Endothelial cell (in vitro differentiated cells): ENCODE measurements around the gene CMTR1. TPM values are rescaled to one million over a fixed set of nuclear protein-coding genes. Genes with fewer than 3 reads are reported as not detected.
"Not testable (repeated sequence)": the region's sequence is repeated elsewhere in the genome, so short reads cannot be mapped to it uniquely, and the experiment has no call there.

ENCODE experiments used
- DNase-seq: peaks from one replicate; pipeline ENCODE4 v3.0.0; 2021; ENCODE audit warnings: low spot score
- H3K27ac Mint-ChIP-seq: one replicate; pipeline ENCODE4 v1.8.0; 2021; ENCODE audit warnings: mixed read lengths, inconsistent platforms; ENCODE audit not compliant: unreplicated experiment
- H3K27me3 Mint-ChIP-seq: one replicate; pipeline ENCODE4 v1.8.0; 2021; ENCODE audit warnings: mild to moderate bottlenecking, moderate library complexity, mixed read lengths, inconsistent platforms; ENCODE audit not compliant: unreplicated experiment
- H3K36me3 Mint-ChIP-seq: one replicate; pipeline ENCODE4 v1.8.0; 2021; ENCODE audit warnings: mild to moderate bottlenecking, low read depth, mixed read lengths, inconsistent platforms; ENCODE audit not compliant: unreplicated experiment
- H3K4me1 Mint-ChIP-seq: one replicate; pipeline ENCODE4 v1.8.0; 2021; ENCODE audit warnings: mild to moderate bottlenecking, mixed read lengths, inconsistent platforms; ENCODE audit not compliant: unreplicated experiment
- H3K4me3 Mint-ChIP-seq: one replicate; pipeline ENCODE4 v1.8.0; 2021; ENCODE audit warnings: mild to moderate bottlenecking, mixed read lengths, inconsistent platforms; ENCODE audit not compliant: unreplicated experiment
- H3K9me3 Mint-ChIP-seq: one replicate; pipeline ENCODE4 v1.8.0; 2021; ENCODE audit warnings: mixed read lengths, inconsistent platforms; ENCODE audit not compliant: unreplicated experiment
- total RNA-seq: library from RNA; stranded (reverse); fragmentation: NEBNext Ultra II Directional; extraction: Animal tissue kit (Norgen Biotek cat#: 25700); gene quantifications from one replicate; pipeline ENCODE4 v1.2.1, GENCODE V29; 2021; ENCODE audit not compliant: unreplicated experiment
- TF ChIP-seq, protein P1 (sequence below): fragments of 200-600 bp; sonication (generic); IDR thresholded peaks from one replicate; pipeline ENCODE4 v1.5.0; 2021; ENCODE audit warnings: antibody characterized with exemption; ENCODE audit not compliant: unreplicated experiment

CMTR1 gene
- total RNA-seq, 1 donor from 2014 or later = 50.0 TPM

GRCh38 chr6:37496951-37497885 is 64.2 kb downstream of the CMTR1 start:
- TF ChIP-seq, protein P1, sequence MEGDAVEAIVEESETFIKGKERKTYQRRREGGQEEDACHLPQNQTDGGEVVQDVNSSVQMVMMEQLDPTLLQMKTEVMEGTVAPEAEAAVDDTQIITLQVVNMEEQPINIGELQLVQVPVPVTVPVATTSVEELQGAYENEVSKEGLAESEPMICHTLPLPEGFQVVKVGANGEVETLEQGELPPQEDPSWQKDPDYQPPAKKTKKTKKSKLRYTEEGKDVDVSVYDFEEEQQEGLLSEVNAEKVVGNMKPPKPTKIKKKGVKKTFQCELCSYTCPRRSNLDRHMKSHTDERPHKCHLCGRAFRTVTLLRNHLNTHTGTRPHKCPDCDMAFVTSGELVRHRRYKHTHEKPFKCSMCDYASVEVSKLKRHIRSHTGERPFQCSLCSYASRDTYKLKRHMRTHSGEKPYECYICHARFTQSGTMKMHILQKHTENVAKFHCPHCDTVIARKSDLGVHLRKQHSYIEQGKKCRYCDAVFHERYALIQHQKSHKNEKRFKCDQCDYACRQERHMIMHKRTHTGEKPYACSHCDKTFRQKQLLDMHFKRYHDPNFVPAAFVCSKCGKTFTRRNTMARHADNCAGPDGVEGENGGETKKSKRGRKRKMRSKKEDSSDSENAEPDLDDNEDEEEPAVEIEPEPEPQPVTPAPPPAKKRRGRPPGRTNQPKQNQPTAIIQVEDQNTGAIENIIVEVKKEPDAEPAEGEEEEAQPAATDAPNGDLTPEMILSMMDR = no peak
- Mint-ChIP-seq H3K27me3 (peaks cover 3% of the 10 kb centered on the region), H3K36me3 (no peaks in the 10 kb centered on the region), H3K4me1 (peaks cover 21% of the 10 kb centered on the region), H3K27ac (no peak overlapping the region), H3K4me3 (no peak overlapping the region), H3K9me3 (no peaks in the 10 kb centered on the region)
- no peak for DNase-seq

GRCh38 chr6:37499433-37500293 is 66.6 kb downstream of the CMTR1 start, which contains the start of gene CCDC167:
Gene CCDC167, minus strand, starts transcription at chr6:37499893. Its CDS starts 30 bp downstream, at chr6:37499863.
- H3K27ac Mint-ChIP-seq = peak within 1 kb of the TSS; percentile 85
- H3K9me3 Mint-ChIP-seq = no peaks in the 10 kb centered on the region
- peak within 1 kb of the TSS; percentile 97 for H3K4me3 Mint-ChIP-seq
- no peaks in the 10 kb centered on the region for H3K36me3 Mint-ChIP-seq
- DNase-seq = peak; percentile 96
- H3K27me3 Mint-ChIP-seq = peaks cover 3% of the 10 kb centered on the region
- peaks cover 37% of the 10 kb centered on the region for H3K4me1 Mint-ChIP-seq
- TF ChIP-seq, protein P1 = no peak

DNA sequence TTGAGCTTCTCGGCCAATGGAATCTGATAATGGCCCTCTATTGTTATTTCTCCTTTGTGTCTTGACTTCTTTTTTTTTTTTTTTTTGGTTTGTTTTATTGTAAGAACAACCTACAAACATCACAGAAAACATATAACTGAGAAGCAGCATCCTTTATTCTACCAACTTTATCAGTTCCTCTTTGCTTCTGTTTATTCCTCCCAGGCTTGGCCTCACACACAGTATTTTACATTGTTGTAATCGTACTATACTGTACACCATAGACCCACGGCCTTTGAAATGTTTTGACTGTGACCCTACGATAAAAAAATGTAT is 67.2 kb downstream of the CMTR1 start:
- Mint-ChIP-seq H3K4me3 (peak overlapping the region; percentile 97), H3K9me3 (no peaks in the 10 kb centered on the region), H3K36me3 (no peaks in the 10 kb centered on the region), H3K4me1 (peaks cover 37% of the 10 kb centered on the region), H3K27ac (peak overlapping the region; percentile 85), H3K27me3 (peaks cover 3% of the 10 kb centered on the region)
- DNase-seq = no peak
- TF ChIP-seq, protein P1 = no peak

- not testable (repeated sequence) for DNase-seq, H3K36me3 Mint-ChIP-seq, H3K27ac Mint-ChIP-seq, H3K27me3 Mint-ChIP-seq, H3K9me3 Mint-ChIP-seq, H3K4me3 Mint-ChIP-seq
- H3K4me1 Mint-ChIP-seq = peaks cover 37% of the 10 kb centered on the region
Observed at GRCh38 chr6:37500904-37501303, 67.9 kb downstream of the CMTR1 start.

DNA sequence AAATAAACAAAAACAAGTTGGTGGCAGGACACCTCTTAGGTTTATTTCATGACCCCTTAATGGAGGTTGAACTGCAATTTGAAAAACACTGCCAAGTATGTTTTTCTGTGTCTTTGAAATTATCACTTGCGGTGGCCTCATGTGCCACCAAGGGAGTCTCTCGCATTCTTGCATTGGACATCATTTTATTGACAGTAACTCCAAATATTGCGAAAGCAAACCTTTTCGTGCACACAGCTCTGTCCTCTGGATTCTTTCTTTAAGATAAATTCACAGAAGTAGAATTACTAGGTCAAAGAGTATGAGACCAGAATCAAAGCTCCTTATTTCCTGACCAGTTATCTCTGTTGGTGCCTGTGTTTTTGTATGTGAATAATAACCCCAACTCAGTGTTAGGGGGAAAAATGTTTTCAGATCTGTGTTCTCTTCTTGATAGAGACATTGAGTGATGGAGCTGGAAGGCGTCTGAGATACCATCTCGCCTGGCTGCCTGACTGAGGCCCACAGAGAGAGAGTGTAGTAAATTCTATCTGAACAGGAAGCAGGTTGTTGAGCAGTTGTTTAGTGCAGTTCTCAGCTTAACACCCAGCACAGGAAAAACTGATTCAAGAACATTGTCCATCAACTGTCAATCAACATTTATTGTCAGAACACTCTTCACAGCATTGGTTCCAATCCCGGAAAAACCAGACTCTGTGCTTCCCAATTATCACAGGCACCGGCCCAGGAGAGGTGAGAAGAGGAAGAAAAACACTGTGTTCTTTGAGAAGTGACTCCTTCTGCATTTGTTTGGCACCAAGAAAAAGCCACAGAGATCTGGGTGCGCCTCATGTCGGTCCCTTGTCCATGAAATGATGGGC is 68.8 kb downstream of the CMTR1 start:
- Mint-ChIP-seq H3K27ac (no peak overlapping the region), H3K27me3 (peaks cover 3% of the 10 kb centered on the region), H3K9me3 (no peaks in the 10 kb centered on the region), H3K4me3 (no peak overlapping the region), H3K4me1 (peaks cover 37% of the 10 kb centered on the region), H3K36me3 (no peaks in the 10 kb centered on the region)
- TF ChIP-seq, protein P1 = no peak
- no peak for DNase-seq
